OCI-LY1 (cell line): Measurements from ENCODE around the gene NGF.
"Not testable (repeated sequence)": the region's sequence is repeated elsewhere in the genome, so short reads cannot be mapped to it uniquely, and the experiment has no call there.

Experiments used
- H2AFZ ChIP-seq: fragments of 200-600 bp; sonication (generic), shearing (Covaris generic); 2 replicates; pipeline ENCODE4 v1.6.0; 2014; ENCODE audit warnings: antibody characterized with exemption, mild to moderate bottlenecking, low read length
- H3F3A ChIP-seq: fragments of 200-600 bp; sonication (generic), shearing (Covaris generic); 2 replicates; pipeline ENCODE4 v1.6.0; 2014; ENCODE audit warnings: mild to moderate bottlenecking, antibody characterized with exemption, low read length, moderate library complexity; ENCODE audit not compliant: insufficient read depth
- H3K27ac ChIP-seq: fragments of 200-600 bp; sonication (generic); 2 replicates; pipeline ENCODE4 v1.5.1; 2014; ENCODE audit warnings: low read length, mixed run types, mild to moderate bottlenecking, low read depth; ENCODE audit not compliant: poor library complexity, severe bottlenecking
- H3K27me3 ChIP-seq: fragments of 200-600 bp; sonication (generic); 2 replicates; pipeline ENCODE4 v1.6.0; 2014; ENCODE audit warnings: antibody characterized with exemption, mild to moderate bottlenecking, low read length, moderate library complexity; ENCODE audit not compliant: insufficient read depth
- H3K36me3 ChIP-seq: fragments of 200-600 bp; sonication (generic); 2 replicates; pipeline ENCODE4 v1.6.1; 2014; ENCODE audit warnings: mild to moderate bottlenecking, antibody characterized with exemption, low read length, moderate library complexity, mixed read lengths; ENCODE audit not compliant: insufficient read depth
- H3K4me1 ChIP-seq: fragments of 200-600 bp; sonication (generic); 2 replicates; pipeline ENCODE4 v1.5.1; 2014; ENCODE audit warnings: mild to moderate bottlenecking, low read length, moderate library complexity; ENCODE audit not compliant: insufficient read depth, severe bottlenecking
- H3K4me2 ChIP-seq: fragments of 200-600 bp; sonication (generic), shearing (Covaris generic); 2 replicates; pipeline ENCODE4 v1.6.1; 2014; ENCODE audit warnings: low read length
- H3K4me3 ChIP-seq: fragments of 200-600 bp; sonication (generic); 2 replicates; pipeline ENCODE4 v1.5.1; 2014; ENCODE audit warnings: low read length, low read depth, mild to moderate bottlenecking, mixed read lengths; ENCODE audit not compliant: poor library complexity, severe bottlenecking
- H3K79me2 ChIP-seq: fragments of 200-600 bp; shearing (Covaris generic); 2 replicates; pipeline ENCODE4 v1.6.1; 2016; ENCODE audit warnings: mixed run types, low read length, mixed read lengths; ENCODE audit not compliant: insufficient read depth
- H3K9ac ChIP-seq: fragments of 200-600 bp; sonication (generic), shearing (Covaris generic); 2 replicates; pipeline ENCODE4 v1.6.1; 2014; ENCODE audit warnings: mild to moderate bottlenecking, low read length, mixed read lengths
- H3K9me2 ChIP-seq: fragments of 200-600 bp; sonication (generic), shearing (Covaris generic); 2 replicates; pipeline ENCODE4 v1.6.1; 2014; ENCODE audit warnings: low read depth, mild to moderate bottlenecking, low read length, mixed read lengths
- H3K9me3 ChIP-seq: fragments of 200-600 bp; shearing (Covaris generic); 2 replicates; pipeline ENCODE4 v1.6.1; 2014; ENCODE audit warnings: low read length, mixed read lengths
- H4K20me1 ChIP-seq: fragments of 200-600 bp; sonication (generic), shearing (Covaris generic); 2 replicates; pipeline ENCODE4 v1.6.0; 2016; ENCODE audit warnings: mild to moderate bottlenecking, low read length; ENCODE audit not compliant: insufficient read depth
- CTCF ChIP-seq: fragments of 200-600 bp; sonication (generic), shearing (Covaris generic); IDR thresholded peaks from 2 replicates; pipeline ENCODE4 v1.5.1; 2017; ENCODE audit warnings: mild to moderate bottlenecking, antibody characterized with exemption, low read length, moderate library complexity, mixed read lengths
- EZH2 ChIP-seq: fragments of 200-600 bp; sonication (generic), shearing (Covaris generic); IDR thresholded peaks from 2 replicates; pipeline ENCODE4 v1.8.0; 2017; ENCODE audit warnings: borderline replicate concordance, mixed run types, mild to moderate bottlenecking, antibody characterized with exemption, low read length, moderate library complexity, mixed read lengths

NGF gene

GRCh38 chr1:115310581-115311473 is 27.2 kb downstream of the NGF start:
- H3K9me3 ChIP-seq, result no peaks in the 10 kb centered on the region
- H3K4me1 ChIP-seq, result no peaks in the 10 kb centered on the region
- no peak overlapping the region for H2AFZ ChIP-seq
- no peak overlapping the region for H3K9ac ChIP-seq
- H3K27ac ChIP-seq, result no peak overlapping the region
- TF ChIP-seq CTCF (no peak), EZH2 (no peak)
- no peaks in the 10 kb centered on the region for H3K27me3 ChIP-seq
- H4K20me1 ChIP-seq, result no peaks in the 10 kb centered on the region
- H3K9me2 ChIP-seq, result no peaks in the 10 kb centered on the region
- H3K4me3 ChIP-seq, result no peak overlapping the region
- no peaks in the 10 kb centered on the region for H3K79me2 ChIP-seq
- no peaks in the 10 kb centered on the region for H3K36me3 ChIP-seq
- no peak overlapping the region for H3K4me2 ChIP-seq
- H3F3A ChIP-seq, result no peaks in the 10 kb centered on the region

GRCh38 chr1:115309504-115309903 is 28.5 kb downstream of the NGF start:
- H3K27me3 ChIP-seq, result not testable (repeated sequence)

GRCh38 chr1:115308969-115309368 is 29.1 kb downstream of the NGF start:
- Histone ChIP-seq H3K9me3 (no peaks in the 10 kb centered on the region), H3K4me2 (no peak overlapping the region), H3K9ac (no peak overlapping the region), H4K20me1 (no peaks in the 10 kb centered on the region), H3K4me1 (no peaks in the 10 kb centered on the region), H3K27ac (no peak overlapping the region), H3K36me3 (no peaks in the 10 kb centered on the region), H3F3A (no peaks in the 10 kb centered on the region), H2AFZ (no peak overlapping the region), H3K27me3 (no peaks in the 10 kb centered on the region), H3K9me2 (no peaks in the 10 kb centered on the region), H3K4me3 (no peak overlapping the region), H3K79me2 (no peaks in the 10 kb centered on the region)
- TF ChIP-seq CTCF, result no peak
- TF ChIP-seq EZH2, result no peak

More at GRCh38 chr1:115309504-115309903, 28.5 kb downstream of the NGF start:
- not testable (repeated sequence) for H4K20me1 ChIP-seq, H3K79me2 ChIP-seq, H3K27ac ChIP-seq, H3K9me2 ChIP-seq, H3K36me3 ChIP-seq, H3K4me1 ChIP-seq, H2AFZ ChIP-seq, H3F3A ChIP-seq, H3K4me3 ChIP-seq, H3K9me3 ChIP-seq, H3K9ac ChIP-seq, H3K4me2 ChIP-seq

- Histone ChIP-seq H2AFZ (no peak overlapping the region), H3K4me3 (no peak overlapping the region), H3K27ac (no peak overlapping the region), H3K79me2 (no peaks in the 10 kb centered on the region), H3K9ac (no peak overlapping the region), H3K36me3 (no peaks in the 10 kb centered on the region), H3K4me2 (no peak overlapping the region), H3K9me3 (no peaks in the 10 kb centered on the region), H3K9me2 (no peaks in the 10 kb centered on the region), H3K27me3 (no peaks in the 10 kb centered on the region), H4K20me1 (no peaks in the 10 kb centered on the region), H3K4me1 (no peaks in the 10 kb centered on the region), H3F3A (no peaks in the 10 kb centered on the region)
- no peak for TF ChIP-seq CTCF
- no peak for TF ChIP-seq EZH2
Measured at GRCh38 chr1:115307661-115308060, 30.4 kb downstream of the NGF start.
